Mucosa of gallbladder (tissue), 1 donor: ENCODE measurements around the gene LIPI. TPM values are rescaled to one million over a fixed set of nuclear protein-coding genes. Genes with fewer than 3 reads are reported as not detected.
"Not testable (repeated sequence)": the region's sequence is repeated elsewhere in the genome, so short reads cannot be mapped to it uniquely, and the experiment has no call there.

Experiments
- DNase-seq: peaks from one replicate; pipeline ENCODE4 v3.0.0-alpha.2; 2020; ENCODE audit warnings: low spot score
- total RNA-seq: library from RNA; stranded (reverse); gene quantifications from one replicate; pipeline ENCODE4 v1.2.1, GENCODE V29; 2021
- donor health status: DM: no; HTN: no; CAD: no.

Gene LIPI
- total RNA-seq, 1 donor from 2014 or later: not detected

DNA sequence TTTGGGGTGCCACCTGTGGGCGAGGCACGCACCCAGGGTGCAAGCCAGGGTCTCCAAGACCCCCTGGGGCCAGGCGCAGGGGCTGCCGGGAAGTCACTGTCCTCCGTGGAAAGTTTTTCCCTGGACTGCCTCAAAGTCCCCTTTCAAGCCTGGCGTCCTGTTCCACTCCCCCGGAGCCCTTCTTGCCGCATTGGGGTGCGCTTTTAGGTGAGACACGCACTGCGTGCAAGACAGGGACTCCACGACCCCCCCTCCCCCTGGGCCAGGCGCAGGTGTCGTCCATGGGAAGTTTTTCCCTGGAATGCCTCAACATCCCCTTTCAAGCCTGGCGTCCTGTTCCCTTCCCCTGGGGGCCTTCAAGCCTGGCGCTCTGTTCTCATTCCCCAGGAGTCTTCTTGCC is 137.1 kb downstream of the LIPI start:
- no peak for DNase-seq

DNA sequence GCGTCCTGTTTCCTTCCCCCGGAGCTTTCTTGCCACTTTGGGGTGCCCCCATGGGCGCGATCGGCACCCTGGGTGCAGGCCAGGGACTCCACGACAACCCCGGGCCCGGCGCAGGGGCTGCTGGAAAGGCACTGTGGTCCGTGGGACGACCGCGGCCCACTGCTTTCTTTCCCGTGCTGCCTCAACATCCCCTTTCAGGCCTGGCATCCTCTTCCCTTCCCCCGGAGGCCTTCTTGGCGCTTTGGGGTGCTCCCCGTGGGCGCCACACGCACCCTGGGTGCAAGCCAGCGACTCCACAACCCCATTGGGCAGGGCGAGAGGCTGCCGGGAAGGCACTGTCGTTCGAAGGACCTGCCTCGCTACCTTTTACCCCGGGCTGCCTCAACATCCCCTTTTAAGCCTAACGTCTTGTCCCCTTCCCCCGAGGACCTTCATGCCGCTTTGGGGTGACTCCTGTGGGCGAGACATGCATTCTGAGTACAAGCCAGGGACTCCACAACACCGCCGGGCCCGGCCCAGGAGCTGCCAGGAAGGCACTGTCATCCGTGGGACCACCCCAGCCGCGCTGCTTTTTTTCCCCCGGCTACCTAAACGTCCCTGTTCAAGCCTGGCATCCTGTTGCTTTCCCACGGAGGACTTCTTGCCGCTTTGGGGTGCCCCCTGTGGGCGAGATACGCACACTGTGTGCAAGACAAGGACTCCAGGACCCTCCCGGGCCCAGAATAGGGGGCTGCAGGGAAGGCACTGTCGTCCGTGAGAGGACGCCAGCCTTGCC is 137.8 kb downstream of the LIPI start:
- DNase-seq: no peak

DNA sequence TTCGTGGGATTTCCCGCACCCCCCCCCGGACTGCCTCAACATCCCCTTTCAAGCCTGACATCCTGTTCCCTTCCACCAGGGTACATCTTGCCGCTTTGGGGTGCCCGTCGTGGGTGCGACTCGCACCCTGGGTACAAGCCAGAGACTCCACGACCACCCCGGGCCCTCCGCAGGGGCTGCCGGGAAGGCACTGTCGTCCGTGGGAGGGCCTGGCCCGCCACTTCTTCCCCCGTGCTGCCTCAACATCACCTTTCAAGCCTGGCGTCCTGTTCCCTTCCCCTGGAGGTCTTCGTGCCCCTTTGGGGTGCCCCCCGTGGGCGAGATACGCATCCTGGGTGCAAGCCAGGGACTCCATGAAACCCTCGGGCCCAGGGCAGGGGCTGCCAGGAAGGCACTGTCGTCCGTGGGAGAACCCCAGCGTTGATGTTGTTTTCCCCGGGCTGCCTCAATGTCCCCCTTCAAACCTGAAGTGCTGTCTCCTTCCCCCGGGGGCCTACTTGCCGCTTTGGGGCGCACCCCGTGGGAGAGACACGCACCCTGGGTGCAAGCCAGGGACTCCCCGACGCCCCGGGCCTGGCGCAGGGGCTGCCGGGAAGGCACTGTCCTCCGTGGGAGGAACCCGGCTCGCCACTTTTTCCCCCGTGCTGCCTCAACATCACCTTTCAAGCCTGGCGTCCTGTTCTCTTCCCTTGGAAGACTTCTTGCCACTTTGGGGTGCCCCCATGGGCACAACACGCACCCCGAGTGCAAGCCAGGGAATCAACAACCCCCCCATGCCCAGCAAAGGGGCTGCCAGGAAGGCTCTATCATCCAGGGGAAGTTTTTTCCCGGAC is 138.6 kb downstream of the LIPI start:
- no peak for DNase-seq

DNA sequence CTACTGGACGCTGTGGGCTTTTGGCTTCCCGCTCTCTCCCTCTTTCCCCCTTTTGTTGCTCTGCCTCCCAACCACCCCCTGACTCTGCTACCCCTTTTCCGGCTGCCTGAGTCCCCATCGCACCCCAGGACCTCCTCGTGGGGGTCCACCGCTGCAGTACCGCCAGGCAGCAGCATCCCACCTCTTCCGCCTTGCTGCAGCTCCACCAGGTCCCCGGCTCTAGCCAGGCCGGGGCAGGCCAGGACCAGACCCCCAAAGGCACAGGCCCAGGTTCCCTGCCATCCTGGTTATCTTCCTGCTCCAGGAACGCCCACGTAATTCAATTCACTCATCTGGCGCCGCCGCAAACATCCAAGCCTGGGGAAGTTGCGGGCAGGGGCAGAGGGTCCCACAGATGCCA is 139.8 kb downstream of the LIPI start:
- no peak for DNase-seq

DNA sequence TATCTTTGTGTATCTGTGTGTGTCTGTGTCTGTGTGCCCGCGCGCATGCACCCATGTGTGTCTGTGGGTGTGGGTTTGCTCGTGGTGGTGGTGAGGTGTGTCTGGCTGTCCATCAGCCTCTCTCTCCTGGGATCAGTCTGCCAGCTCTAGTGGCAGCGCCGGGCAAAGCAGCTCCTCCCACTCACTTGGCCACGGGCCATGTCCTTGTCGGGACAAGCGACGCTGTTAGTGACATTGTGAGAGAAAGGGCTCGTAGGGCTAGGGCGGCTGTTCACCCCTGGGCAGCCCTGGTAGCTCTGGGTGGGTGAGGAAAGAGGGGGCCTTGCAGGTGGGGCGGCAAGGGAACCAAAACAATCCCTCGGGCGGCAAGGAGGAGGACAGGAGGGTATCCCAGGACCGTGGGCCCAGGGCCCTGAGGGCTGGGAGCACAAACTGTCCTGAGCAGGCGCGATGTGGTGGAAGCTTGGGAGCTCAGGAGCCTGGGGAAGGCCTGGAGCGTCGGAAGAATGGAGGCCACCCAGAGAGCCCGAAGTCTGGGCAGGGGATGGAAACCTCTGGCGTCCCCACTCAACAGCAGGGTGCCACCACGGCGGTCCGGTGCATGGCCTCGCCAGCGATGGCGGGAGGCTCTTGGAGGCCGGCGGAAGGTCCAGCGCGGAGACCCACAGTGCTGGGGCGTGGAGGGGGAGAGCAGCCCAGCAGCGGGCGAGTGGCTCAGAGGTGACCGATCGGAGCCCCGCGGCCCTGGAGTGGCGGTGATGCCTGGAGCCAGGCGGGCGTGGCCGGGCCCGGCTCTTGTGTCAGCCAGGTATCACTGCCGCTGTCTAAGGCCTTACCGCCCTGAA is 140.5 kb downstream of the LIPI start:
- no peak for DNase-seq

DNA sequence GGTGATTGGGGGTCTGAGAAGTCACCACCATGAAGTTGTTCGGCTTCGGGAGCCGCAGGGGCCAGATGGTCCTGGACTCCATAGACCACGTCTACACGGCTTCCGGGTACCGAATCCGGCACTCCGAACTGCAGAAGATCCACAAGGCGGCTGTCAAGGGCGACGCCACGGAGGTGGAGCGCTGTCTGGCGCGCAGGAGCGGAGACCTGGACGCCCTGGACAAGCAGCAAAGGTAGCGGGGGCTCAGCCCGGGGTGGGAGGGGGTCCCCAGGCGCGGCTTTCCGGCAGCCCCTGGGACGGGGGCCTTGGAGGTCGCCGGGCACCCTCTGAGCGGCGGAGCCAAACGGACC is 146.5 kb downstream of the LIPI start:
- DNase-seq: no peak

DNA sequence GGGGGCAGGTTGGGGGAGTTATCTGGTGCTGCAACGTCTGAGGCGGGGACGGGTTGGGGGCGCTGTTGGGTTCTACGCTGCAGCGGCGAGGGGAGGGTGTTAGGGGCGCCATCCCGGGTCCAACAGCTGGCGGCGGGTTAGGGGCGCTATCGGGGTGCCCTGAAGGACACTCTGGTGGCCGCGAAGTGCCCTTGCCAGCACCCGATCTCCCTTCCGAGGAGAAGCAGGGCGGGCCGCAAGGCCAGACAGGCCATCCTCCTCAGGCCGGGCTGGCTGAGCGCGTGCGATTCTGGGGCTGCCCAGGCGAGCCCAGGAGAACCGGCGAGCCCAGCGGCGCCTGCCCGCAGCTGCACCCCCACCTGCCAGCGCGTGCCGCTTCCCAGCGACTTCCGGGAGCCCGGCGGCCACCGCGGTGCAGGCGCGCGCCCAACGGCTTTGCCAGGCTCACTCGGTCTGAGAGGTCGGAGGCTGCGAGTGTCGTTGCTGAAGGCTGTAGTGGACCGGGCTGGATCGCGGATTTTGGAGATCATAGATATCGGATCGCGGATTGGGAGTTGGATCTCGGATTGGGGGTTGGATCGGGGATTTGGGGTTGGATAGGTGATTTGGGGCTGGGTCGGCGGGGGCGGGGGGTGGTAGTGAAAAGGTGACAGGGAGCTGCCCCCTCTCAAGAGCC is 147.0 kb downstream of the LIPI start:
- not testable (repeated sequence) for DNase-seq

DNA sequence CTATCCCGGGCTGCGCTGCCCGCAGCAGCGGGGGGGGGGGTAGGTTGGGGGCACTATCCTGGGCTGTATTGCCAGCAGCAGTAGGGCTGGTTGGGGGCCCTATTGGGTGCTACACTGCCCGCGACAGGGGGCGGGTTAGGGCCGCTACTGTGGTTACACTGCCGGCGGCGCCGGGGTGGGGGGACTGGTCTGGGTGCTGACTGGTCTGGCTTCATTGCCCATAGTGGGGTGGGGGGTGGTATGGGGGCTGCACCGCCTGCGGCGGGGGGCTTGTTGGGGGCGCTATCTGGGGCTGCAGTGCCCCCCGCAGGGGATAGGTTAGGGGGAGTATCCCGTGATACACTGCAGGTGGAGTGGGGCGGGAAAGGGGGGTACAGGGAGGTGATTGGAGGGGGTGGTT is 148.1 kb downstream of the LIPI start:
- DNase-seq: not testable (repeated sequence)

DNA sequence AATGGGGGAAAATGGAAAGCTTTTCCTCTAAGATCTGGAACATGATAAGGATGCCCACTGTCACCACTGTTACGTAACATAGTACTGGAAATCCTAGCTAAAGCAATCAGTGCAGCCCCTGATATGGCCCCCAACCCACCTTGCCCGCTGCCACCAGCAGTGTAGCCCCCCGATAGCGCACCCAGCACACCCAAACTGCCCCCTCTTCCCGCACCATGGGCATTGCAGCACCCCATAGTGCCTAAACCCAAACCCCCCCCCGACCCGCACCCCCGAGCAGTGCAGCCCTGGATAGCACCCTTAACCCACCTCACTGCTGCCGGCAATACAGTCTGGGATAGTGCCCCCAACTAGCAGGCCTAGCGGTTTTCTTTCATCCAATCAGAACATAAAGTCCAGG is 148.9 kb downstream of the LIPI start:
- DNase-seq: not testable (repeated sequence)

DNA sequence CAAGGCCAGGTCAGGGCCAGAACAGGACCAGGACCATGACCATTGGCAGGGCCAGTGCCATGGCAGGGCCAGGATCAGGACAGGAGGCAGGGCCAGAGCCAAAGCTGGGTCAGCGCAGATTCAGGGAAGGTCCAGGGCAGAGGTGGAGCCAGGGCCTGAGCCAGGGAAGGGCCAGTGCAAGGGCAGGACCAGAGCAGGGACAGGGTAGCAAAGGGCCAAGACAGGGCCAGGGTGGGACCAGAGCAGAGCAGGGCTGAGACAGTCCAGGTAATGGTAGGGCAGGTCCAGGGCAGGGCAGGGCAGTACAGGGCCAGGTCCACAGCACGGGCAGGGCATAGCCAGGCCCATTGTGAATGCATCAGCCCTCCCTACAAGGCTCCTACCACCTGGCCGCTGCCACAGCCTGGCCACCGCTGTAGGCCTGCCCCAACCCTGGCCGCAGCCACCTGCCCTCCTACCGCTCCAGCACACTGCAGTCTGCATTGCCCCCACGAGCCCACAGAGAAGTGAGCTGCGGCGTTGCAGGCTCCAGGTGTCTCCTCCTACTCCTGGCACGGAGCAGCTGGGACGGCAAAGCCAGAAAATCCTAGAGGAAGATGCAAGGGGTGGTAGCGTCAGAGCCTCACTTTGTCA is 151.6 kb downstream of the LIPI start:
- DNase-seq: not testable (repeated sequence)

Other genes starting within 250 kb of the LIPI start
- 0.83 TPM for gene RBM11, start 5.2 kb upstream of the LIPI start, total RNA-seq
- 12.0 TPM for gene HSPA13, start 172.2 kb upstream of the LIPI start, total RNA-seq